Mesenchymal stem cell (in vitro differentiated cells and primary cell): ENCODE results near the gene CDK3.
A peak's percentile ranks its signal among the peaks of the same experiment; 100 is the strongest.

Experiments
- DNase-seq: peaks from one replicate; pipeline ENCODE4 v3.0.0-alpha.2; 2013
- H2AFZ ChIP-seq: one replicate; pipeline ENCODE4 v1.6.1; 2013; ENCODE audit warnings: low read depth, mild to moderate bottlenecking, control low read depth, inconsistent platforms, low read length, moderate library complexity
- H2AK5ac ChIP-seq: 2 replicates; pipeline ENCODE4 v1.6.1; 2013; ENCODE audit warnings: low read length, moderate library complexity, mild to moderate bottlenecking, inconsistent platforms; ENCODE audit not compliant: severe bottlenecking
- H2BK120ac ChIP-seq: one replicate; pipeline ENCODE4 v1.6.1; 2013; ENCODE audit warnings: low read depth, mild to moderate bottlenecking, inconsistent platforms, low read length, moderate library complexity
- H2BK12ac ChIP-seq, 2 experiments: one replicate each; pipeline ENCODE4 v1.6.1; 2013; ENCODE audit warnings: inconsistent platforms in 2 of 2, low read length in 2 of 2, mild to moderate bottlenecking in 2 of 2, moderate library complexity in 2 of 2, control low read depth in 1 of 2
- H2BK15ac ChIP-seq: one replicate; pipeline ENCODE4 v1.6.1; 2013; ENCODE audit warnings: mild to moderate bottlenecking, low read depth, inconsistent platforms; ENCODE audit not compliant: poor library complexity, severe bottlenecking
- H2BK5ac ChIP-seq: 2 replicates; pipeline ENCODE4 v1.6.1; 2013; ENCODE audit warnings: low read depth, mild to moderate bottlenecking, low read length, control low read depth, inconsistent platforms; ENCODE audit not compliant: poor library complexity, severe bottlenecking
- H3K14ac ChIP-seq, 2 experiments: one replicate each; pipeline ENCODE4 v1.6.1; 2013; ENCODE audit warnings: inconsistent platforms in 2 of 2, low read length in 2 of 2, control low read depth in 1 of 2, mild to moderate bottlenecking in 1 of 2, moderate library complexity in 1 of 2
- H3K18ac ChIP-seq, 2 experiments: one replicate each; pipeline ENCODE4 v1.6.1; 2013; ENCODE audit warnings: inconsistent platforms in 2 of 2, low read length in 2 of 2, control low read depth in 1 of 2, low read depth in 1 of 2, mild to moderate bottlenecking in 1 of 2
- H3K23ac ChIP-seq, 2 experiments: one replicate each; pipeline ENCODE4 v1.6.1; 2013; ENCODE audit warnings: inconsistent platforms in 2 of 2, low read length in 2 of 2, mild to moderate bottlenecking in 2 of 2, moderate library complexity in 2 of 2, control low read depth in 1 of 2
- H3K27ac ChIP-seq: 2 replicates; pipeline ENCODE4 v1.5.1; 2013; ENCODE audit warnings: mild to moderate bottlenecking, moderate library complexity, low read length, control low read depth, inconsistent platforms; ENCODE audit not compliant: poor library complexity, severe bottlenecking
- H3K27me3 ChIP-seq, 2 experiments: 2 replicates each; pipeline versions ENCODE4 v1.6.1 to v1.7.0; 2013; ENCODE audit warnings: low read length in 2 of 2, mild to moderate bottlenecking in 2 of 2, moderate library complexity in 2 of 2, control low read depth in 1 of 2, inconsistent platforms in 1 of 2; ENCODE audit not compliant: control insufficient read depth in 1 of 2, insufficient read depth in 1 of 2
- H3K36me3 ChIP-seq, 2 experiments: 2 replicates each; pipeline versions ENCODE4 v1.6.1 to v1.7.0; 2013; ENCODE audit warnings: low read length in 2 of 2, control low read depth in 1 of 2, inconsistent platforms in 1 of 2, low read depth in 1 of 2, mild to moderate bottlenecking in 1 of 2; ENCODE audit not compliant: insufficient read depth in 2 of 2, control insufficient read depth in 1 of 2
- H3K4ac ChIP-seq, 2 experiments: one replicate each; pipeline ENCODE4 v1.6.1; 2013; ENCODE audit warnings: inconsistent platforms in 2 of 2, low read length in 2 of 2, mild to moderate bottlenecking in 2 of 2, moderate library complexity in 2 of 2, control low read depth in 1 of 2, low read depth in 1 of 2
- H3K4me1 ChIP-seq: 2 replicates; pipeline ENCODE4 v1.6.1; 2013; ENCODE audit warnings: low read depth, low read length, control low read depth; ENCODE audit not compliant: control insufficient read depth, insufficient read depth
- H3K4me2 ChIP-seq: 2 replicates; pipeline ENCODE4 v1.6.1; 2013; ENCODE audit warnings: low read length, mild to moderate bottlenecking, inconsistent platforms; ENCODE audit not compliant: poor library complexity, severe bottlenecking
- H3K4me3 ChIP-seq, 2 experiments: 2 replicates each; pipeline versions ENCODE4 v1.5.1 to v1.7.0; 2013; ENCODE audit warnings: low read length in 2 of 2, mild to moderate bottlenecking in 2 of 2, control low read depth in 1 of 2, low read depth in 1 of 2; ENCODE audit not compliant: insufficient read depth in 1 of 2
- H3K79me1 ChIP-seq: replicated peaks from 2 replicates; pipeline ENCODE4 v1.6.1; 2013; ENCODE audit warnings: mild to moderate bottlenecking, control low read depth, low read length, inconsistent platforms; ENCODE audit not compliant: poor library complexity, severe bottlenecking
- H3K9ac ChIP-seq: 2 replicates; pipeline ENCODE4 v1.7.0; 2013; ENCODE audit warnings: mild to moderate bottlenecking, low read length, moderate library complexity
- H3K9me3 ChIP-seq: 2 replicates; pipeline ENCODE4 v1.7.0; 2013; ENCODE audit warnings: mild to moderate bottlenecking, low read length; ENCODE audit not compliant: control insufficient read depth
- H4K8ac ChIP-seq: one replicate; pipeline ENCODE4 v1.6.1; 2013; ENCODE audit warnings: inconsistent platforms, mild to moderate bottlenecking, low read length, moderate library complexity
- H4K91ac ChIP-seq: one replicate; pipeline ENCODE4 v1.6.1; 2013; ENCODE audit warnings: mild to moderate bottlenecking, low read length, inconsistent platforms
- WGBS: methylation state at CpG from one replicate; pipeline ENCODE4 v1.1.7; 2013; ENCODE audit warnings: mixed read lengths; 5-methylcytosine and 5-hydroxymethylcytosine counted together

Gene CDK3

DNA sequence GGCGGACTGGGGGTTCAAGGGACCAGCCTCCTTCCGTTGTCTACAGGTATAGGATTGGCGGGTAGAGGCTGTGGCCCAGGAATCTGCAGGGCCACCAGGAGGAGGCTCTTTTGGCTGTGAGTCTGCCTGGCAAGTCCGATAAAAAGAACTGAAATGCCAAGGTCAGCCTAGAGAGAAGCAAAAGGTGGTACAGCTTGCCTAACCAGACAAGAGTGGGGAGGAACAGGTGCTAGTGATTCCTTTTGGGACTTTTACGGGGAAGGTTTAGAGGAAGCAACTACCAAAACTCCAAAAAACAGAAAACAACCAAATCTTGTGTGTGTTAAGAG, 32.1 kb downstream of the CDK3 start:
- H4K91ac ChIP-seq = no peak overlapping the region
- H2AFZ ChIP-seq = no peak overlapping the region
- peaks cover 22% of the 10 kb centered on the region for H3K4me1 ChIP-seq
- no peak overlapping the region for H3K4me3 ChIP-seq
- no peak overlapping the region for H3K14ac ChIP-seq
- no peak overlapping the region for H2BK15ac ChIP-seq
- H2BK5ac ChIP-seq = no peak overlapping the region
- no peaks in the 10 kb centered on the region for H3K79me1 ChIP-seq
- peak overlapping the region; percentile 30 for H2AK5ac ChIP-seq
- no peak overlapping the region for H3K18ac ChIP-seq
- no peak overlapping the region for H3K9ac ChIP-seq
- no peak overlapping the region for H3K27ac ChIP-seq
- H2BK120ac ChIP-seq = no peak overlapping the region
- no peak overlapping the region for H3K23ac ChIP-seq
- H3K9me3 ChIP-seq = no peaks in the 10 kb centered on the region
- DNase-seq = no peak
- no peak overlapping the region for H3K4me2 ChIP-seq
- no peak overlapping the region for H4K8ac ChIP-seq
- H3K36me3 ChIP-seq = peaks cover 0 to 5% of the 10 kb centered on the region in 2 experiments
- no peak overlapping the region for H2BK12ac ChIP-seq
- no peaks in the 10 kb centered on the region for H3K27me3 ChIP-seq
- WGBS = 96% methylated on average over 4 of the region's 5 CpGs
- no peak overlapping the region for H3K4ac ChIP-seq

DNA sequence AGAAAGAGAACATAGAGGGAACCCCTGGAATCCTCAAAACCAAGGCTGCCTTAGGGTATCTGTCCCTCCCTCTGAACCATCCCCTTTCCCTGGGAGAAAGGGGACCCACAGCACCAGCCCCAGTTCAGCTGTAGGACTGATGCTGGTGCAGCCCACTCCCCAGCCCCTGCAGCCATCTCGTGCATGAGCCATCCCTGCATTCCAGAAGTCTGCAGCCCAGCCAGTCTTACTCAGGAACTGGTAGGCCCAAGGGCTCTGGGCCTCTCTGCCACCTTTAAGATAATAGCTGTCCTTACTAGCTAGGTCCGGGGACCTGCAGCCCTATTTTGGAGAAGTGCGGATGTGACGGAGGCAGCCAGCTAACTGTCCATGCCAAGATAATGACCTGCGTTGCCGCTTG, 32.5 kb downstream of the CDK3 start:
- Histone ChIP-seq H3K27me3 (no peaks in the 10 kb centered on the region), H3K4ac (no peak overlapping the region), H3K4me3 (no peak overlapping the region), H3K27ac (no peak overlapping the region), H2BK120ac (no peak overlapping the region), H4K91ac (no peak overlapping the region), H2BK5ac (no peak overlapping the region), H3K9me3 (no peaks in the 10 kb centered on the region), H3K4me2 (no peak overlapping the region), H3K18ac (no peak overlapping the region), H3K9ac (no peak overlapping the region), H3K36me3 (peaks cover 2 to 5% of the 10 kb centered on the region in 2 experiments), H3K79me1 (no peaks in the 10 kb centered on the region), H3K14ac (no peak overlapping the region), H2AK5ac (no peak overlapping the region), H4K8ac (no peak overlapping the region), H3K23ac (no peak overlapping the region), H2BK12ac (no peak overlapping the region), H2BK15ac (no peak overlapping the region), H2AFZ (no peak overlapping the region), H3K4me1 (peaks cover 22% of the 10 kb centered on the region)
- 97% methylated on average over 6 of the region's 6 CpGs for WGBS
- no peak for DNase-seq

DNA sequence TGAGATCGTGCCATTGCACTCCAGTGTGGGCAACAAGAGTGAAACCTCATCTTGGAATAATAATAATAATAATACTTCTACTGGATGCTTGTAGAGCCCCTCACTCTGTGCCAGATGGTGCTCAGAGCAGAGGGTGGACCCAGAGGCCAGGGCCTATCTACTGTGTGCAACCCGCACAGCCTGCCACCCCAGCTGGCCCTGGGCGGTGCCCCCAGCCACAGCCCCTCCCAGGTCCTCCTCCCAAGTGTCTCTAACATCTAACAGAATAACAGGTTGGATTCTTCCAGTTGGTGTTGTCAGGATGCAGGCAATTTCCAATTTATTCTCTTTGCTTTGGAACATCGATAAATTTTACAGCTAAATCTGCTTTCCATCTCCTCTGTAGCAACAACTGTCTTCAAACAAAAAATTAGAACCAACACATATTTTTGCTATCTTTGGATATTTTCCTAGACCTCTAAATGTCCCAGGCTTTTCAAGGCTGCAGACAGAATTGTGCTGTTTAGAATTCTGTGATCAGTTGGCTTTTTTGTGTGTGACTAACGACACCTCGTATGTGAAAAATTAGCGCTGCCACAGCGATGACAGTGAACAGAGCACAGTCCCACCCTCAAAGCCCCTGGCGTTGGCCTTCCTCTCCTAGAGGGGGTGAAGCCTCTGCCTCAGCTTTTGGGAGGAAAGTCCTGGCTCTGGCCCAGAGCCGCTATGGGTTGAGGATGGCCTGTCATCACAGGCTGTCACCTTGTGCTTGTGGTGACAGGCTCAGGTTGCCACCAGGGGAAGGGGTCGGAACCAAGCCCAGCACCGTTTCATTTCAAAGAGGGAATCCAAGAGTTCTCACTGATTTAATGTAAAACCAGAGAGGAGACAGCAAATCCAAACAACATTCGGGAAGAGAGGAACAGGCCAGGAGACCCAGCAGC, 34.0 kb downstream of the CDK3 start:
- H3K9me3 ChIP-seq = no peaks in the 10 kb centered on the region
- H2AFZ ChIP-seq = no peak overlapping the region
- H3K79me1 ChIP-seq = no peaks in the 10 kb centered on the region
- peaks cover 14% of the 10 kb centered on the region for H3K4me1 ChIP-seq
- WGBS = 82% methylated on average over 12 of the region's 13 CpGs
- no peak overlapping the region for H2BK120ac ChIP-seq
- no peak overlapping the region for H2BK5ac ChIP-seq
- no peak overlapping the region for H3K4me3 ChIP-seq
- H3K27me3 ChIP-seq = no peaks in the 10 kb centered on the region
- H4K91ac ChIP-seq = peak overlapping the region; percentile 61
- DNase-seq = no peak
- H3K18ac ChIP-seq = no peak overlapping the region
- H3K23ac ChIP-seq = no peak overlapping the region
- H3K4me2 ChIP-seq = no peak overlapping the region
- H2BK12ac ChIP-seq = no peak overlapping the region
- no peak overlapping the region for H3K14ac ChIP-seq
- H2AK5ac ChIP-seq = peak overlapping the region; percentile 12
- no peak overlapping the region for H3K27ac ChIP-seq
- H3K4ac ChIP-seq = no peak overlapping the region
- H3K9ac ChIP-seq = no peak overlapping the region
- no peak overlapping the region for H2BK15ac ChIP-seq
- no peak overlapping the region for H4K8ac ChIP-seq
- peaks cover 13 to 18% of the 10 kb centered on the region in 2 experiments for H3K36me3 ChIP-seq

- no peak overlapping the region for H3K4me2 ChIP-seq
- H3K4me3 ChIP-seq = no peak overlapping the region
- H2BK15ac ChIP-seq = no peak overlapping the region
- H3K23ac ChIP-seq = no peak overlapping the region
- no peak overlapping the region for H4K91ac ChIP-seq
- H2AK5ac ChIP-seq = peak overlapping the region; percentile 92
- H3K4ac ChIP-seq = no peak overlapping the region
- no peak overlapping the region for H2BK120ac ChIP-seq
- H2AFZ ChIP-seq = no peak overlapping the region
- no peaks in the 10 kb centered on the region for H3K9me3 ChIP-seq
- H3K27me3 ChIP-seq = no peaks in the 10 kb centered on the region
- H3K27ac ChIP-seq = peak overlapping the region; percentile 15
- peaks cover 5% of the 10 kb centered on the region for H3K79me1 ChIP-seq
- WGBS = 60% methylated on average over 22 of the region's 22 CpGs
- no peak overlapping the region for H2BK5ac ChIP-seq
- H3K36me3 ChIP-seq = peaks cover 29 to 38% of the 10 kb centered on the region in 2 experiments
- H2BK12ac ChIP-seq = no peak overlapping the region
- H3K9ac ChIP-seq = no peak overlapping the region
- H3K4me1 ChIP-seq = peaks cover 21% of the 10 kb centered on the region
- H3K14ac ChIP-seq = no peak overlapping the region
- no peak for DNase-seq
- H4K8ac ChIP-seq = peak overlapping the region; percentile 7
- peak overlapping the region in 1 of 2 experiments; percentile 14 for H3K18ac ChIP-seq
Measured at GRCh38 chr17:76036497-76037261, 36.0 kb downstream of the CDK3 start.
